Neuronal stem cell (in vitro differentiated cells): ENCODE results near the gene PRKCB.

Experiments
- DNase-seq: peaks from one replicate; pipeline ENCODE4 v3.0.0-alpha.2; 2013; ENCODE audit warnings: low spot score
- H2AFZ ChIP-seq: one replicate; pipeline ENCODE4 v1.6.1; 2013; ENCODE audit warnings: mild to moderate bottlenecking, low read length, inconsistent platforms
- H2AK5ac ChIP-seq: 2 replicates; pipeline ENCODE4 v1.6.1; 2013; ENCODE audit warnings: low read depth, mild to moderate bottlenecking, inconsistent platforms, low read length, moderate library complexity, mixed read lengths
- H2BK120ac ChIP-seq: 2 replicates; pipeline ENCODE4 v1.6.1; 2013; ENCODE audit warnings: low read depth, mild to moderate bottlenecking, inconsistent platforms, low read length, moderate library complexity, mixed read lengths
- H2BK12ac ChIP-seq: one replicate; pipeline ENCODE4 v1.6.1; 2013; ENCODE audit warnings: low read length, inconsistent platforms
- H2BK15ac ChIP-seq: 2 replicates; pipeline ENCODE4 v1.6.1; 2013; ENCODE audit warnings: mild to moderate bottlenecking, low read length, inconsistent platforms, mixed read lengths
- H2BK5ac ChIP-seq: one replicate; pipeline ENCODE4 v1.6.1; 2013; ENCODE audit warnings: inconsistent platforms, mild to moderate bottlenecking, low read length, moderate library complexity
- H3K14ac ChIP-seq: one replicate; pipeline ENCODE4 v1.6.1; 2013; ENCODE audit warnings: low read length, inconsistent platforms
- H3K18ac ChIP-seq: 2 replicates; pipeline ENCODE4 v1.6.1; 2013; ENCODE audit warnings: low read length, inconsistent platforms
- H3K23ac ChIP-seq: 2 replicates; pipeline ENCODE4 v1.6.1; 2013; ENCODE audit warnings: low read depth, mild to moderate bottlenecking, mixed read lengths, low read length, inconsistent platforms; ENCODE audit not compliant: poor library complexity
- H3K27ac ChIP-seq: replicated peaks from 3 replicates; pipeline ENCODE4 v1.5.1; 2013; ENCODE audit warnings: low read length, inconsistent platforms
- H3K27me3 ChIP-seq, 3 experiments: 2 replicates each; pipeline ENCODE4 v1.6.1; 2013; ENCODE audit warnings: low read length in 3 of 3, mild to moderate bottlenecking in 2 of 3, inconsistent platforms in 1 of 3, low read depth in 1 of 3, mixed read lengths in 1 of 3, moderate library complexity in 1 of 3; ENCODE audit not compliant: control insufficient read depth in 3 of 3, insufficient read depth in 3 of 3
- H3K36me3 ChIP-seq, 2 donors: replicated peaks in 1 of 2; 2 replicates each; pipeline ENCODE4 v1.6.1; 2013; ENCODE audit warnings: low read length in 2 of 2; ENCODE audit not compliant: control insufficient read depth in 2 of 2, insufficient read depth in 2 of 2
- H3K4ac ChIP-seq: 2 replicates; pipeline ENCODE4 v1.6.1; 2013; ENCODE audit warnings: inconsistent platforms, mild to moderate bottlenecking, low read length, moderate library complexity
- H3K4me1 ChIP-seq, 2 donors: 1 replicate in 1 of 2; 2 replicates in 1 of 2; pipeline ENCODE4 v1.6.1; 2013; ENCODE audit warnings: low read length in 2 of 2, low read depth in 1 of 2; ENCODE audit not compliant: control insufficient read depth in 2 of 2, insufficient read depth in 1 of 2
- H3K4me2 ChIP-seq: one replicate; pipeline ENCODE4 v1.6.1; 2013; ENCODE audit warnings: mild to moderate bottlenecking, low read length, inconsistent platforms; ENCODE audit not compliant: insufficient read depth, poor library complexity, severe bottlenecking
- H3K4me3 ChIP-seq, 2 donors: 2 replicates each; pipeline ENCODE4 v1.5.1; 2013; ENCODE audit warnings: low read length in 2 of 2, mild to moderate bottlenecking in 2 of 2, inconsistent platforms in 1 of 2, moderate library complexity in 1 of 2
- H3K79me1 ChIP-seq: one replicate; pipeline ENCODE4 v1.6.1; 2013; ENCODE audit warnings: low read depth, mild to moderate bottlenecking, inconsistent platforms, low read length, moderate library complexity
- H3K9ac ChIP-seq: one replicate; pipeline ENCODE4 v1.6.1; 2013; ENCODE audit warnings: mild to moderate bottlenecking, low read depth, low read length, inconsistent platforms; ENCODE audit not compliant: poor library complexity
- H3K9me3 ChIP-seq, 2 donors: replicated peaks in 1 of 2; 2 replicates each; pipeline versions ENCODE3 to v1.6.1; 2013; ENCODE audit warnings: low read length in 2 of 2, mild to moderate bottlenecking in 2 of 2, inconsistent platforms in 1 of 2, low read depth in 1 of 2, mixed read lengths in 1 of 2, moderate library complexity in 1 of 2; ENCODE audit not compliant: control insufficient read depth in 2 of 2, insufficient read depth in 1 of 2
- H4K8ac ChIP-seq: one replicate; pipeline ENCODE4 v1.6.1; 2013; ENCODE audit warnings: low read depth, mild to moderate bottlenecking, inconsistent platforms, low read length, moderate library complexity
- H4K91ac ChIP-seq: one replicate; pipeline ENCODE4 v1.6.1; 2013; ENCODE audit warnings: low read length, low read depth, mild to moderate bottlenecking, inconsistent platforms; ENCODE audit not compliant: poor library complexity
- WGBS, 2 donors: extraction: QIAGEN DNeasy Blood & Tissue Kit; methylation state at CpG; one replicate each; pipeline ENCODE4 v1.1.7; 2013; ENCODE audit warnings: missing lambda C conversion rate in 2 of 2, mixed read lengths in 1 of 2; ENCODE audit not compliant: insufficient read length in 2 of 2, insufficient replicate concordance in 1 of 2; ENCODE audit errors: extremely low coverage in 2 of 2; 5-methylcytosine and 5-hydroxymethylcytosine counted together

Gene PRKCB

GRCh38 chr16:23824909-23825308 lies 10.9 kb upstream of the PRKCB start:
- Histone ChIP-seq H2BK5ac (no peak overlapping the region), H3K79me1 (no peaks in the 10 kb centered on the region), H3K9me3 (peaks cover 0 to 2% of the 10 kb centered on the region in 2 donors), H3K14ac (no peak overlapping the region), H3K18ac (no peak overlapping the region), H4K8ac (no peak overlapping the region), H3K4me2 (no peak overlapping the region), H3K36me3 (no peaks in the 10 kb centered on the region), H2AK5ac (no peak overlapping the region), H3K27ac (no peak overlapping the region), H3K9ac (no peak overlapping the region), H3K27me3 (no peaks in the 10 kb centered on the region), H3K4me3 (no peak overlapping the region), H2BK120ac (no peak overlapping the region), H2AFZ (no peak overlapping the region), H3K23ac (no peak overlapping the region), H4K91ac (no peak overlapping the region), H2BK12ac (no peak overlapping the region), H3K4me1 (peaks cover 0 to 5% of the 10 kb centered on the region in 2 donors), H2BK15ac (no peak overlapping the region), H3K4ac (no peak overlapping the region)
- no CpG with 5 or more reads among the region's 4 CpGs for WGBS, 2 donors
- no peak for DNase-seq

- H2BK120ac ChIP-seq, result no peak overlapping the region
- H3K4me3 ChIP-seq, result no peak overlapping the region
- H2AK5ac ChIP-seq, result no peak overlapping the region
- H2BK15ac ChIP-seq, result no peak overlapping the region
- no CpG with 5 or more reads among the region's 6 CpGs for WGBS, 2 donors
- H2BK12ac ChIP-seq, result no peak overlapping the region
- H2AFZ ChIP-seq, result no peak overlapping the region
- H2BK5ac ChIP-seq, result no peak overlapping the region
- H3K27ac ChIP-seq, result no peak overlapping the region
- no peaks in the 10 kb centered on the region for H3K79me1 ChIP-seq
- no peak overlapping the region for H3K4me2 ChIP-seq
- H3K9me3 ChIP-seq, result peaks cover 0 to 2% of the 10 kb centered on the region in 2 donors
- H3K23ac ChIP-seq, result no peak overlapping the region
- H3K9ac ChIP-seq, result no peak overlapping the region
- no peak overlapping the region for H4K91ac ChIP-seq
- H3K36me3 ChIP-seq, result no peaks in the 10 kb centered on the region
- no peak overlapping the region for H3K14ac ChIP-seq
- peaks cover 0 to 5% of the 10 kb centered on the region in 2 donors for H3K4me1 ChIP-seq
- H3K18ac ChIP-seq, result no peak overlapping the region
- H4K8ac ChIP-seq, result no peak overlapping the region
- no peak for DNase-seq
- H3K27me3 ChIP-seq, result no peaks in the 10 kb centered on the region
- no peak overlapping the region for H3K4ac ChIP-seq
These were observed 9.2 kb upstream of the PRKCB start for GRCh38 chr16:23826528-23827045.

- Histone ChIP-seq H3K4me2 (no peak overlapping the region), H3K4me1 (peaks cover 0 to 5% of the 10 kb centered on the region in 2 donors), H3K4ac (no peak overlapping the region), H4K91ac (no peak overlapping the region), H2BK12ac (no peak overlapping the region), H3K23ac (no peak overlapping the region), H3K79me1 (no peaks in the 10 kb centered on the region), H3K18ac (no peak overlapping the region), H4K8ac (no peak overlapping the region), H2AFZ (no peak overlapping the region), H3K36me3 (no peaks in the 10 kb centered on the region), H3K4me3 (no peak overlapping the region), H3K14ac (no peak overlapping the region), H2BK15ac (no peak overlapping the region), H3K27ac (no peak overlapping the region), H3K9ac (no peak overlapping the region), H2BK5ac (no peak overlapping the region), H3K27me3 (no peaks in the 10 kb centered on the region), H3K9me3 (peaks cover 0 to 2% of the 10 kb centered on the region in 2 donors), H2BK120ac (no peak overlapping the region), H2AK5ac (no peak overlapping the region)
- DNase-seq, result no peak
- WGBS, 2 donors, result no CpG with 5 or more reads among the region's 4 CpGs
These were observed 8.7 kb upstream of the PRKCB start for GRCh38 chr16:23827057-23827456.

GRCh38 chr16:23829454-23829853 lies 6.3 kb upstream of the PRKCB start:
- H2BK5ac ChIP-seq, result no peak overlapping the region
- H3K4me1 ChIP-seq, result peaks cover 0 to 2% of the 10 kb centered on the region in 2 donors
- no peak overlapping the region for H3K9ac ChIP-seq
- no peak overlapping the region for H3K4me3 ChIP-seq
- no peak overlapping the region for H3K14ac ChIP-seq
- WGBS, 2 donors, result no CpG with 5 or more reads among the region's 2 CpGs
- H2BK15ac ChIP-seq, result no peak overlapping the region
- H3K23ac ChIP-seq, result no peak overlapping the region
- no peaks in the 10 kb centered on the region for H3K36me3 ChIP-seq
- H3K18ac ChIP-seq, result no peak overlapping the region
- H4K91ac ChIP-seq, result no peak overlapping the region
- no peaks in the 10 kb centered on the region for H3K79me1 ChIP-seq
- DNase-seq, result no peak
- H3K4ac ChIP-seq, result no peak overlapping the region
- no peak overlapping the region for H4K8ac ChIP-seq
- no peak overlapping the region for H3K4me2 ChIP-seq
- H2BK12ac ChIP-seq, result no peak overlapping the region
- no peak overlapping the region for H2BK120ac ChIP-seq
- no peak overlapping the region for H2AFZ ChIP-seq
- H3K27ac ChIP-seq, result no peak overlapping the region
- peaks cover 0 to 7% (median 0%) of the 10 kb centered on the region in 3 experiments for H3K27me3 ChIP-seq
- peaks cover 0 to 2% of the 10 kb centered on the region in 2 donors for H3K9me3 ChIP-seq
- H2AK5ac ChIP-seq, result no peak overlapping the region
